IPS-11a (cell line): ENCODE results near the gene MUC4.
"Not testable (repeated sequence)": the region's sequence is repeated elsewhere in the genome, so short reads cannot be mapped to it uniquely, and the experiment has no call there.

Experiments
- H3K4me3 ChIP-seq: one replicate; pipeline ENCODE4 v1.5.1; 2013; ENCODE audit warnings: low read depth, low read length, control low read depth

Gene MUC4

GRCh38 chr3:195720831-195721506 is 90.8 kb downstream of the MUC4 start, which contains the start of gene MUC20:
Gene MUC20, plus strand, starts transcription at chr3:195720978. Its CDS starts 30 bp downstream, at chr3:195721008.
- not testable (repeated sequence) for H3K4me3 ChIP-seq

- not testable (repeated sequence) for H3K4me3 ChIP-seq
These were observed 92.0 kb downstream of the MUC4 start for GRCh38 chr3:195719514-195720254.

GRCh38 chr3:195718477-195718984 is 93.2 kb downstream of the MUC4 start:
- no peak overlapping the region for H3K4me3 ChIP-seq

- no peak overlapping the region for H3K4me3 ChIP-seq
These were observed 93.8 kb downstream of the MUC4 start for GRCh38 chr3:195717852-195718476.

- H3K4me3 ChIP-seq: no peak overlapping the region
These were observed 94.3 kb downstream of the MUC4 start for GRCh38 chr3:195717416-195717815.

- no peak overlapping the region for H3K4me3 ChIP-seq
These were observed 96.0 kb downstream of the MUC4 start for GRCh38 chr3:195715583-195716266.

- no peak overlapping the region for H3K4me3 ChIP-seq
These were observed 96.6 kb downstream of the MUC4 start for GRCh38 chr3:195715134-195715533.

- H3K4me3 ChIP-seq: no peak overlapping the region
These were observed 97.2 kb downstream of the MUC4 start for GRCh38 chr3:195714380-195715011.

- not testable (repeated sequence) for H3K4me3 ChIP-seq
These were observed 98.6 kb downstream of the MUC4 start for GRCh38 chr3:195713150-195713549.

- H3K4me3 ChIP-seq: not testable (repeated sequence)
These were observed 99.2 kb downstream of the MUC4 start for GRCh38 chr3:195712535-195712910.

GRCh38 chr3:195711813-195712534 is 99.8 kb downstream of the MUC4 start:
- no peak overlapping the region for H3K4me3 ChIP-seq

- not testable (repeated sequence) for H3K4me3 ChIP-seq
These were observed 100.5 kb downstream of the MUC4 start for GRCh38 chr3:195711091-195711812.

- H3K4me3 ChIP-seq: not testable (repeated sequence)
These were observed 101.4 kb downstream of the MUC4 start for GRCh38 chr3:195710126-195710905.

- no peak overlapping the region for H3K4me3 ChIP-seq
These were observed 102.0 kb downstream of the MUC4 start for GRCh38 chr3:195709676-195710085.

GRCh38 chr3:195708626-195709481 is 102.9 kb downstream of the MUC4 start:
- no peak overlapping the region for H3K4me3 ChIP-seq

- H3K4me3 ChIP-seq: no peak overlapping the region
These were observed 103.7 kb downstream of the MUC4 start for GRCh38 chr3:195708061-195708460.

GRCh38 chr3:195705081-195705991 is 106.4 kb downstream of the MUC4 start:
- no peak overlapping the region for H3K4me3 ChIP-seq
